Activated CD8-positive, alpha-beta T cell treated with anti-CD3 and anti-CD28 coated beads for 36 hours (primary cell): ENCODE measurements around the gene USP24. TPM values are rescaled to one million over a fixed set of nuclear protein-coding genes. Genes with fewer than 3 reads are reported as not detected.

Experiments used
- ATAC-seq: fragments of 200-7000 bp; cut with Tn5 transposase; one replicate; pipeline ENCODE4 v1.10.0; 2021; ENCODE audit warnings: mild to moderate bottlenecking, moderate library complexity
- CTCF ChIA-PET: fragments of 350-600 bp; sonication (Branson Sonifier 250); formaldehyde crosslinking; loops from one replicate; lab custom pipeline; 2021; ENCODE audit warnings: antibody characterized with exemption; lab: Charles Lee
- POLR2A ChIA-PET: fragments of 350-600 bp; sonication (Branson Sonifier 250); formaldehyde crosslinking; loops from one replicate; lab custom pipeline; 2021; ENCODE audit warnings: antibody characterized with exemption; lab: Charles Lee
- DNase-seq: peaks from one replicate; pipeline ENCODE4 v3.0.0-alpha.2; 2020
- H3K27ac Mint-ChIP-seq: one replicate; pipeline ENCODE4 v1.8.0; 2021; ENCODE audit warnings: mild to moderate bottlenecking, mixed read lengths
- H3K27me3 Mint-ChIP-seq: one replicate; pipeline ENCODE4 v1.8.0; 2021; ENCODE audit warnings: mixed read lengths
- H3K36me3 Mint-ChIP-seq: one replicate; pipeline ENCODE4 v1.8.0; 2021; ENCODE audit warnings: low read depth, mixed read lengths
- H3K4me1 Mint-ChIP-seq: one replicate; pipeline ENCODE4 v1.8.0; 2021; ENCODE audit warnings: low read depth, mixed read lengths
- H3K4me3 Mint-ChIP-seq: one replicate; pipeline ENCODE4 v1.8.0; 2021; ENCODE audit warnings: mild to moderate bottlenecking, moderate library complexity, mixed read lengths
- H3K9me3 Mint-ChIP-seq: one replicate; pipeline ENCODE4 v1.8.0; 2021; ENCODE audit warnings: mixed read lengths
- CTCF ChIP-seq: fragments of 200-600 bp; IDR thresholded peaks from one replicate; pipeline ENCODE4 v1.8.0; 2022; ENCODE audit warnings: antibody characterized with exemption, mild to moderate bottlenecking
- intact Hi-C: fragments of 100-400 bp; cut with micrococcal nuclease; formaldehyde crosslinking; loops from one replicate; pipeline ENCODE4 v1.10.0; 2022
- total RNA-seq, 2 experiments: library from RNA; stranded (reverse); gene quantifications; one replicate each; pipeline ENCODE4 v1.2.3, GENCODE V29; 2021

The USP24 gene
- total RNA-seq, 2 experiments from 2014 or later: 39.4 to 47.0 TPM

- CTCF ChIA-PET: interaction anchor here (0.8 to 2.7 kb wide), 3 partner anchors 17 to 49 kb away, joined by 3 to 11 read pairs (median 3); no protein-coding TSS in a partner anchor
- DNase-seq: peak; percentile 35
- H3K36me3 Mint-ChIP-seq: peaks cover 23% of the 10 kb centered on the region
- peaks cover 62% of the 10 kb centered on the region for H3K4me1 Mint-ChIP-seq
- peak overlapping the region; percentile 83 for H3K4me3 Mint-ChIP-seq
- peak overlapping the region; percentile 86 for H3K27ac Mint-ChIP-seq
- ATAC-seq: no peak
- POLR2A ChIA-PET: interaction anchor here (1.0 to 2.8 kb wide), 3 partner anchors 8 to 80 kb away, joined by 4 to 11 read pairs (median 4); no protein-coding TSS in a partner anchor
- H3K27me3 Mint-ChIP-seq: no peaks in the 10 kb centered on the region
- intact Hi-C loops: loop anchor here (5.0 kb wide), 3 partner anchors 45 to 70 kb away; no protein-coding TSS in a partner anchor
- no peaks in the 10 kb centered on the region for H3K9me3 Mint-ChIP-seq
- TF ChIP-seq CTCF: no peak
Observed at GRCh38 chr1:55211863-55212262, 3.3 kb downstream of the USP24 start.

GRCh38 chr1:55210990-55211801 is 4.0 kb downstream of the USP24 start:
- peaks cover 59% of the 10 kb centered on the region for H3K4me1 Mint-ChIP-seq
- no peak for TF ChIP-seq CTCF
- peak overlapping the region; percentile 60 for H3K4me3 Mint-ChIP-seq
- peaks cover 26% of the 10 kb centered on the region for H3K36me3 Mint-ChIP-seq
- no peaks in the 10 kb centered on the region for H3K27me3 Mint-ChIP-seq
- no peak for ATAC-seq
- intact Hi-C loops: loop anchor here (5.0 kb wide), 3 partner anchors 46 to 69 kb away; no protein-coding TSS in a partner anchor
- ChIA-PET POLR2A (interaction anchor here (1.0 to 2.8 kb wide), 3 partner anchors 7 to 80 kb away, joined by 4 to 11 read pairs (median 4); no protein-coding TSS in a partner anchor), CTCF (interaction anchor here (1.0 to 2.7 kb wide), 4 partner anchors 17 to 70 kb away, joined by 3 to 11 read pairs (median 3); no protein-coding TSS in a partner anchor)
- H3K9me3 Mint-ChIP-seq: no peaks in the 10 kb centered on the region
- no peak for DNase-seq
- peak overlapping the region; percentile 59 for H3K27ac Mint-ChIP-seq

GRCh38 chr1:55209247-55209646 is 5.9 kb downstream of the USP24 start:
- Mint-ChIP-seq H3K4me3 (no peak overlapping the region), H3K4me1 (peaks cover 69% of the 10 kb centered on the region), H3K27me3 (no peaks in the 10 kb centered on the region), H3K36me3 (peaks cover 30% of the 10 kb centered on the region), H3K27ac (peak overlapping the region; percentile 62), H3K9me3 (no peaks in the 10 kb centered on the region)
- no peak for TF ChIP-seq CTCF
- ChIA-PET CTCF (interaction anchor here (0.9 to 3.3 kb wide), 13 partner anchors 9 to 71 kb away, joined by 3 to 21 read pairs (median 3); no protein-coding TSS in a partner anchor), POLR2A (interaction anchor here (0.7 to 2.0 kb wide), 3 partner anchors 9 to 33 kb away, joined by 3 to 4 read pairs (median 3); no protein-coding TSS in a partner anchor)
- no peak for DNase-seq
- intact Hi-C loops: no loop called here
- ATAC-seq: peak; percentile 29

- no peak overlapping the region for H3K27ac Mint-ChIP-seq
- ChIA-PET CTCF (interaction anchor here (1.1 to 1.3 kb wide), 2 partner anchors 12 to 71 kb away, joined by 4 to 5 read pairs; no protein-coding TSS in a partner anchor), POLR2A (interaction anchor here (1.3 kb wide), 1 partner anchor 8 kb away, joined by 3 read pairs; no protein-coding TSS in a partner anchor)
- peaks cover 72% of the 10 kb centered on the region for H3K4me1 Mint-ChIP-seq
- H3K36me3 Mint-ChIP-seq: peaks cover 25% of the 10 kb centered on the region
- H3K27me3 Mint-ChIP-seq: no peaks in the 10 kb centered on the region
- H3K4me3 Mint-ChIP-seq: no peak overlapping the region
- DNase-seq: no peak
- H3K9me3 Mint-ChIP-seq: no peaks in the 10 kb centered on the region
- intact Hi-C loops: no loop called here
- no peak for ATAC-seq
- TF ChIP-seq CTCF: no peak
Observed at GRCh38 chr1:55206210-55206609, 9.0 kb downstream of the USP24 start.
